HG03025 (cell line): ENCODE measurements around the gene ATP12A.

Experiments used
- ATAC-seq: cut with Tn5 transposase; IDR thresholded peaks from one replicate; pipeline ENCODE4 v1.9.1; 2021; ENCODE audit warnings: mild to moderate bottlenecking, moderate library complexity; ENCODE audit not compliant: unreplicated experiment, low FRiP score

Gene ATP12A

GRCh38 chr13:24662195-24663088 is 17.8 kb upstream of the ATP12A start:
- no peak for ATAC-seq

GRCh38 chr13:24663089-24663395 is 17.2 kb upstream of the ATP12A start:
- no peak for ATAC-seq

- no peak for ATAC-seq
Observed at GRCh38 chr13:24663586-24663985, 16.6 kb upstream of the ATP12A start.

GRCh38 chr13:24664726-24665409 is 15.3 kb upstream of the ATP12A start:
- ATAC-seq = no peak

GRCh38 chr13:24668511-24668910 is 11.7 kb upstream of the ATP12A start:
- no peak for ATAC-seq

- ATAC-seq = no peak
Observed at GRCh38 chr13:24668955-24669582, 11.1 kb upstream of the ATP12A start.

GRCh38 chr13:24670174-24670573 is 10.0 kb upstream of the ATP12A start:
- ATAC-seq = no peak

- no peak for ATAC-seq
Observed at GRCh38 chr13:24670961-24671381, 9.2 kb upstream of the ATP12A start.

GRCh38 chr13:24671386-24672113 is 8.7 kb upstream of the ATP12A start:
- no peak for ATAC-seq

GRCh38 chr13:24672141-24673132 is 7.8 kb upstream of the ATP12A start:
- no peak for ATAC-seq

GRCh38 chr13:24675806-24676570 is 4.2 kb upstream of the ATP12A start:
- ATAC-seq = no peak

GRCh38 chr13:24678151-24678550 is 2.1 kb upstream of the ATP12A start:
- ATAC-seq = no peak

- no peak for ATAC-seq
Observed at GRCh38 chr13:24679686-24680085, 522 bp upstream of the ATP12A start.

GRCh38 chr13:24680921-24681604 is 855 bp downstream of the ATP12A start:
- no peak for ATAC-seq

GRCh38 chr13:24681930-24682329 is 1.7 kb downstream of the ATP12A start:
- no peak for ATAC-seq

- ATAC-seq = no peak
Observed at GRCh38 chr13:24682353-24682752, 2.1 kb downstream of the ATP12A start.

GRCh38 chr13:24683351-24683750 is 3.1 kb downstream of the ATP12A start:
- ATAC-seq = no peak

- ATAC-seq = no peak
Observed at GRCh38 chr13:24683838-24684599, 3.8 kb downstream of the ATP12A start.
